Measurements from ENCODE around the gene GRM8.

Gene GRM8

GRCh38 chr7:126511046-126511445 is 741.7 kb downstream of the GRM8 start:
- no peak for DNase-seq (ENCODE audit: low read depth)

DNA sequence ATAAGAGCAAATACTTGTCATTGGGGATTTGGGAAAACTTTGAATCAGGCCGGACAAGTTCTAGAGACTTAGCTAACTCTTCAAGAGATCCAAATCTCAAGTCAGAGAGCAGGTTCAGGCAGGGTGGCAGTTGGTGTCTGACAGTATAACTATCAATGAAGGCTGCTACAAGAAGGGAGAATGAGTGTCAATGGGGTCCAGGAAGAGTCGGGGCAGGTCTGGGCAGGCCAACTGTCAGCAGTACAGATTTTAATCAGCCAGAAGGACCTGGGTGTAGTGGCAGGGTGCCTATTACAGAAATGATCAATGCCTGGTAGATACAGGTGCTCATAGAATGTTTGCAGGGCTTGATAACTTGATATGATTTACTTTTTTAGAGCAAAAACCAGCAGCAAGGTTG is 751.1 kb downstream of the GRM8 start:
- DNase-seq (ENCODE audit: low read depth): no peak

DNA sequence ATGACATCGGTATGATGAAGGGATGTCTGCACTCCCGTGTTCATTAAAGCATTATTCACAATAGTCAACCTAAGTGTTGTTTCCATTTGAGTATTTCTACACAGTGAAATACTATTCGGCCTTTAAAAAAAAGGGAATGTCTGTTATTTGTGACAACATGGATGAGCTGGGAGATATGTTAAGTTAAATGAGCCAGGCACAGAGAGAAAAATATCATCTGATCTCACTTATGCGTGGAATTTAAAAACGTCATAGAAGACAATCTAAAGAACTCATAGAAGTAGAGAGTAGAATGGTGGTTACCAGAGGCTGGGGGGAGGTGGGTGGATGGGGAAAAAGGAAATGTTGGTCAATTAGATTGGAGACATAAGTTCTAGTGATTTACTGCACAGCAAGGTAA is 753.3 kb downstream of the GRM8 start:
- no peak for DNase-seq (ENCODE audit: low read depth)

DNA sequence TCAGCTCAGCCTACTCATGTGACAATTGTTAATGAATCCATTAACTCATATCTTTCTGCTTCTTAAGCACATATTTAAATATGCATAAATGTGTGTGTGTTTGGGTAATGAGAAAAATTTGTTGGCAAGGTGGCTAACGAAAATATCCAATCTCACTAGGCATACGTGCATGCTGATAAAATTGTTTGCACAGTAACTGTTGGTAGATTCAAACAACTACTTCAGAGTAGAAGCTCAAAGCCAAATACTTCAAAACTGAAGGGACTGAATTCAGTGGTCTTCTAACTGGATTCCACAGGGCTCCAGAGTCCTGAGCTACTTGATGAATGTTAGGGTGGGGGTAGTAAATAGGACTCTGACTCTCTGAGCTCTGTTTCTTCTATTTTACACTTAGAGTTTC is 757.0 kb downstream of the GRM8 start:
- DNase-seq (ENCODE audit: low read depth): no peak

DNA sequence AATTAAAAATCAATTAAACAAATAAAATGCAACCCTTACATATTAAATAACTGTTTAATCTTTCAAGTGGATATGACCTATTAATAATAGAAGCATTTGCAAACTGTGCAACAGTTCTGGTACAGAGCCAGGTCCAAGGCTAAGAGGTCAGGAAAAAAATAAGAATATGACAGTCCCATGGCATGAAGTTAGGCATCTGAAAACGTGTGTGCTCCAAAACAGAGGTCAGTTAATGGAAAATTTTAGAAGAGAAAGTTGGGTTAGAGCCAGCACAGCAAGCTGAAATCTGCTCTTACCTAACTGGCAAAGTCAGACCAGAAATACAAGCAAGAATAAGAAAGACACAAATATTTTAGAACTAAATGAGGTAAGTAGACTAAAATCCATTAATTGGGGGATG is 757.7 kb downstream of the GRM8 start:
- no peak for DNase-seq (ENCODE audit: low read depth)

DNA sequence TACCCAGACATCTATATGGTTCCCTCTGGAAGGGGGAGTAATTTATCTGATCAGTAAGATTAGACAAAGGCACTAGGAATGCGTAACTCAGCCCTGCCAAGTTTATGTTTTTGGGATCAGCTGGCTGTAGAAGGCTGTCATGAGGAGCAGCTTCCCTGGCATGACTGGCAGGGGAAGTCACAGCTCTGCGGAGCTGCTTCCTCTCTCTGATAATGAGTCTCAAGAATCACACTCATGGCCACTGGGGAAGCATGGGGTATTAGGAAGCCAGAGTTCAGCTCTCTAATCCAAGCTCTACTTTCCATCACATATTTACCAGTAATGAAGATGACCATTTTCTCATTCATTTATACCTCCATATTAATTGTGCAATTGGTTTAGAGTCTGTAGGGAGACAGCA is 758.9 kb downstream of the GRM8 start:
- no peak for DNase-seq (ENCODE audit: low read depth)

GRCh38 chr7:126489874-126490273 is 762.9 kb downstream of the GRM8 start:
- no peak for DNase-seq (ENCODE audit: low read depth)

DNA sequence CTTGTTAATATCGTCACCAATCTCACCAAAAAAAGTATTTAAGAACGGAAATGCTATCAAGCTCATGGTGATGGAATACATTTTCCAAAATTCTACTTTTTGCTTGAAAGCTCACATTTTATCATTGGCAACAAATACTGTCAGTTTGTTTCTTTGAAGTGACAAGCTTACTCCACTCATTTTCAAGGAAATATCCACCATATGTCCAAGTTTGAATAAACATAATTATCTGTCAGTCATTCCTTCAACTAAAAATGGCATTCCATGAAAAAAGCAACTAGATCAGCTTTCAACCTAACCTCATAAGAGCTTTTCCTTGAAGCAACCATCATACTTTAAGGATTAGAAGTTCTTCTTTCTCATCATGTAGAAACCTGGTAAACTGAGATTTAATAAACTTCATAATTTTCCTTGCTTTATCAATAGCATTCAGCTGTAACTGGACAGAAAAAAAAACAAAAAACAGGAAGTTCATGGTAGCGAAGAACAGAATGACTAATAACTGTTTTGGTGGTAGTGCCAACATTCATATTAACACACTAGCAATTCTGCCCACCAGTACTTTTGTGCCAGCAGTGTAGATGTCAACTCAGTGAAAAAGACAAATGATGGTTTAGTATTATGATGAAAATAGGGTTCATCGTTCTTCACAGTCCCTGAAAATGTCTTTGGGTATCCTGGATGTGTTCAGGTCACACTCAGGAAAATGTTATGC is 764.9 kb downstream of the GRM8 start:
- DNase-seq (ENCODE audit: low read depth): no peak

DNA sequence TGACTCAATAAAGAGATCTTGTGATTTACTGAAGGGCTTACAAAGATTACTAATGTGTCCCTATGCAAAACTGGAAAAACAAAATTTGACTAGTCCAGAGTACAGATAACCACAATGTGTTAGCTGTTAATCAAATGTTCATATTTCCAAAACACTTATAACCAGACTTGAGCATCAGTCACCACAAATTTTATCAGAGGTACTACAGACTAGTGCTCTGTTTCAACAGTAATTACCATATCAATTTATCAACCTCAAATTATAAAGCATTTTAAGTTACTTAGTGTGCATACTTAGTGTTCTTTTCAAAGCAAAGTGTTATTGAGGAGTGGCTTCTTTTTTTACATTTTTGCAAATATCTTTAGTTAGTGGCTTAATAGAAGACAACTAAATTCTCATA is 765.9 kb downstream of the GRM8 start:
- DNase-seq (ENCODE audit: low read depth): no peak

GRCh38 chr7:126485791-126486190 is 767.0 kb downstream of the GRM8 start:
- DNase-seq (ENCODE audit: low read depth): no peak

- DNase-seq (ENCODE audit: low read depth): no peak
These were observed 768.8 kb downstream of the GRM8 start for GRCh38 chr7:126483972-126484371.

GRCh38 chr7:126472825-126473224 is 779.9 kb downstream of the GRM8 start:
- no peak for DNase-seq (ENCODE audit: low read depth)

DNA sequence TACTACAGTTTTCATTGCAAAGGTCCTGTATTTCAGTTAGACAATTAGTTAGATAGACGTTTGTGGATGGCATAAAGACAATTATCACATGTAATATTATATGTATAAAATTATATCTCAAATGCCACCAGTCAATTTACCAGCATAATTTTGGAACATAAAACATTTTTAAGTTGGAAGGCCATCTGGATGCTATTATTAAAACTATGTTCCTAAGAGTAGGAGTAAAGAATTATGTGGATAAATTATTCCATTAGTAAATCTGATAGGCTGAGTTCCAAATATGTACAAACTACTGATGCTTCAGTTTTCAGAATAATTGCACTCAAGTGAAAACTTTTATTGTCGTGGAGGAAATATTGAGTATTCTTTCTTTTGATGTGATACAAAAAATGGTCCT is 790.3 kb downstream of the GRM8 start:
- no peak for DNase-seq (ENCODE audit: low read depth)

- DNase-seq (ENCODE audit: low read depth): no peak
These were observed 792.1 kb downstream of the GRM8 start for GRCh38 chr7:126460664-126461063.

DNA sequence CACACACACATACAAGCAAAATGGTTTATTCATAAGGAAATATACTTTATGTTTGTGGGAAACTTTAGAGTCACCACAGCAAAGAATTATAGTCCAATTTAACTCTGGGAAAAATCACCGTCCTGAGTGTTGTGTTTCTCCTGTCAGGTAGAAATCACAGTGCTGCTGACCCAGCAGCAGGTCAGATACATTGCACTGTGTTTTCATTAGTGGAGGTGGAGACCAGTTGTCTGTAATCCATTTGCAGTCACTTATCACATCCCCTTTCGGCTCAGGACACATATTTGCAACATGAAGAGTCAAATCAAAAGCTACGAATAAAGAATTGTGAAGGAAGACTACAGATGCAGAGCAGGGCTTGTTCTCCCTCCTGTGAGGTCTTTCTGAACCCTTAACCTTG is 799.6 kb downstream of the GRM8 start:
- no peak for DNase-seq (ENCODE audit: low read depth)

- no peak for DNase-seq (ENCODE audit: low read depth)
These were observed 802.5 kb downstream of the GRM8 start for GRCh38 chr7:126450269-126450671.

DNA sequence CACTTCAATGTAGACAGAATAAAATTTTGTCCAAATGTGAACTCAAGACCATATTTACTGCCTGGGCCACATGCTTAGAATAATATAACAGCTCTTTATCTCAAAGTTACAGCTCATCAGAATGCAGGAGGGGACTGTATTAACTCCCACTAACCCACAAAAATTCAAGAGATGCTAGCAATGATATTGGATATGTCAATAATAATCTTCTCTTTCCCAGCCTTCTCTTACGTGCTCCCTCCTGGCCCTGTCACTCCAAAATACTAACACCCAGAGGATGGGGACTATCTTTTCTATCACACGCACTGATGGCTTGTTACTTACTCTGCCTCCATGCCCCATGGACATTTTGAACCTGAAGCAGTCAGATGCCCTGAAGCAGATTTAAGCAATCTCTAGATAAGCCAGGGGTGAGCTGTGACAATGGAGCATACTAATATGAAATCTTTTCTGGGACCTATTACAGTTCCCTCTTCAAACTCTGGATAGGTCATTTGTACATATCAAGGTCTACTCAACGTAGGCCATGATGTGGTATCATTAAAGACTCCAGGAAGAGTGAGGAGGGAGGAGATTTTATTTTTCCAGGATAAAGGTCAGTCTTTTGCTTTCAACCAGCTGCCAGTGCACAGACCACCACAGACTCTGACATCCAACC is 803.0 kb downstream of the GRM8 start:
- DNase-seq (ENCODE audit: low read depth): no peak

DNA sequence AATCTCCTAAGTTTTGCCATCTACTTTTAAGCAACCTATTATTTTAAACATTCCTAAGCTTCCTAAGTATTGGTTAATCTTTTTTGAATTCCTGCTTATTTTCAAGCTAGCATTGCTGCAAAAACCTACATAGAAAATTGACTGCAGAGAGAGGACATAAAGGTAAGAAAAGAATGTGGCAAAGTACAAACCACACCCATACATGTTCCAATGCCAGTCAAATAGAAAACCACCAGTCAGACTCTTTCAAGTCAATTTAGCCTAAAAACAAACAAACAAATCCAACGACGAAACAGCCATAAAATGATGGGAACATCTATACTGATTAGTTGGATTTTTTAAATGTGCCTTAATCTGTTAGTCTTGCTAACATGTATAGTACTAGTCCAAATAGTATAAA is 804.8 kb downstream of the GRM8 start:
- DNase-seq (ENCODE audit: low read depth): no peak

GRCh38 chr7:126445991-126446390 is 806.8 kb downstream of the GRM8 start:
- no peak for DNase-seq (ENCODE audit: low read depth)

DNA sequence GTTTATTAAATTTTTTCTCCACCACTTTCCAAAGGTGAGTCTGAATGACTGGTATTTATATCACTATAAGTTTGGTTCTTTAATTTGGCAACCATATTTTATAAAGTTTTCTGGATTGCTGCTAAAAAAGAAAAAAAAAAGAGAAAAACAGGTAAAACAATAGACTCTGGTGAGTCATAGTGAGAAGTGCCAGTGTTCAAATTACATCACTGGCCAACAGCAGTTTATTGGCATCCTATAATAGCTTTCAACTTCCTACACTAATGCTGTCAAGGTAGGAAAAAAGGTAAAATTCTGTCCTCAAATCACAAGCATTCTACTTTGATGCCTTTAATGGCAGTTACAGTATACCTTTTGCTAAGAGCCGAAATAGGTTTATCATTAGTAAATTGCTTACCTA is 808.8 kb downstream of the GRM8 start:
- no peak for DNase-seq (ENCODE audit: low read depth)

GRCh38 chr7:126442908-126443307 is 809.8 kb downstream of the GRM8 start:
- DNase-seq (ENCODE audit: low read depth): no peak

GRCh38 chr7:126441745-126442144 is 811.0 kb downstream of the GRM8 start:
- DNase-seq (ENCODE audit: low read depth): no peak

GRCh38 chr7:126440542-126440941 is 812.2 kb downstream of the GRM8 start:
- no peak for DNase-seq (ENCODE audit: low read depth)

GRCh38 chr7:126436213-126436868 is 816.4 kb downstream of the GRM8 start:
- DNase-seq (ENCODE audit: low read depth): no peak
